WTC11 (cell line): ENCODE results near the gene TAGLN3. TPM values are rescaled to one million over a fixed set of nuclear protein-coding genes. Genes with fewer than 3 reads are reported as not detected.

Source experiments
- ATAC-seq: fragments of 200-7000 bp; cut with Tn5 transposase; 2 replicates; pipeline ENCODE4 v1.10.0; 2021; ENCODE audit warnings: mild to moderate bottlenecking, moderate library complexity
- CTCF ChIA-PET: fragments of 300-600 bp; sonication (Branson Sonifier 250); formaldehyde crosslinking; loops from one replicate; lab custom pipeline; 2021; ENCODE audit warnings: antibody characterized with exemption; lab: Charles Lee
- POLR2A ChIA-PET: fragments of 350-600 bp; sonication (Branson Sonifier 250); formaldehyde crosslinking; loops from one replicate; lab custom pipeline; 2021; ENCODE audit warnings: antibody characterized with exemption; lab: Charles Lee
- DNase-seq: peaks from one replicate; pipeline ENCODE4 v3.0.0; 2021; ENCODE audit warnings: low spot score
- H3K27ac Mint-ChIP-seq: 2 replicates; pipeline ENCODE4 v1.8.0; 2021; ENCODE audit warnings: mixed read lengths
- H3K27me3 Mint-ChIP-seq: 2 replicates; pipeline ENCODE4 v1.8.0; 2021; ENCODE audit warnings: low read depth, mild to moderate bottlenecking, moderate library complexity, mixed read lengths
- H3K36me3 Mint-ChIP-seq: 2 replicates; pipeline ENCODE4 v1.8.0; 2021; ENCODE audit warnings: mixed read lengths
- H3K4me1 Mint-ChIP-seq: 2 replicates; pipeline ENCODE4 v1.8.0; 2022; ENCODE audit warnings: mixed read lengths
- H3K4me3 Mint-ChIP-seq: 2 replicates; pipeline ENCODE4 v1.8.0; 2021; ENCODE audit warnings: mild to moderate bottlenecking, moderate library complexity, mixed read lengths
- H3K9me3 Mint-ChIP-seq: 2 replicates; pipeline ENCODE4 v1.8.0; 2021; ENCODE audit warnings: mixed read lengths
- CREM ChIP-seq: sonication (generic); formaldehyde crosslinking; IDR thresholded peaks from 2 replicates; pipeline ENCODE4 v1.8.1; 2022; ENCODE audit warnings: mild to moderate bottlenecking, missing genetic modification reagents, moderate library complexity
- IRF2 ChIP-seq: sonication (generic); formaldehyde crosslinking; IDR thresholded peaks from 2 replicates; pipeline ENCODE4 v1.8.0; 2022; ENCODE audit warnings: low read depth, missing genetic modification reagents, borderline replicate concordance
- JAZF1 ChIP-seq: fragments of 250-450 bp; sonication (Bioruptor Pico); IDR thresholded peaks from 2 replicates; pipeline ENCODE4 v1.9.0; 2021; ENCODE audit warnings: moderate library complexity, mild to moderate bottlenecking, inconsistent platforms
- KAT7 ChIP-seq: sonication (generic); formaldehyde crosslinking; IDR thresholded peaks from 2 replicates; pipeline ENCODE4 v1.8.1; 2023; ENCODE audit warnings: missing genetic modification reagents, mild to moderate bottlenecking, borderline replicate concordance
- NFE2L1 ChIP-seq: sonication (generic); formaldehyde crosslinking; IDR thresholded peaks from 2 replicates; pipeline ENCODE4 v1.8.1; 2023; ENCODE audit warnings: missing genetic modification reagents
- NFYB ChIP-seq: sonication (generic); formaldehyde crosslinking; conservative IDR thresholded peaks from 2 replicates; pipeline ENCODE4 v1.8.0; 2022; ENCODE audit warnings: low read depth, missing genetic modification reagents
- RELA ChIP-seq: sonication (generic); formaldehyde crosslinking; IDR thresholded peaks from 2 replicates; pipeline ENCODE4 v1.8.1; 2022; ENCODE audit warnings: missing genetic modification reagents, mild to moderate bottlenecking, borderline replicate concordance
- ZNF396 ChIP-seq: fragments of 250-450 bp; sonication (Bioruptor Pico); IDR thresholded peaks from 2 replicates; pipeline ENCODE4 v1.8.0; 2021; ENCODE audit warnings: mild to moderate bottlenecking, moderate library complexity, borderline replicate concordance
- ZNF423 ChIP-seq: fragments of 250-450 bp; sonication (Bioruptor Pico); IDR thresholded peaks from 2 replicates; pipeline ENCODE4 v2.1.2; 2022; ENCODE audit warnings: mild to moderate bottlenecking, moderate library complexity
- total RNA-seq: library from RNA; stranded (reverse); gene quantifications from 3 replicates; pipeline ENCODE4 v1.2.3, GENCODE V29; 2021
- TF ChIP-seq, protein P1 (sequence below): sonication (generic); formaldehyde crosslinking; IDR thresholded peaks from 2 replicates; pipeline ENCODE4 v1.8.1; 2022; ENCODE audit warnings: mild to moderate bottlenecking, missing genetic modification reagents, moderate library complexity, borderline replicate concordance
- TF ChIP-seq, protein P2 (sequence below): sonication (generic); formaldehyde crosslinking; IDR thresholded peaks from 2 replicates; pipeline ENCODE4 v1.8.1; 2023; ENCODE audit warnings: mild to moderate bottlenecking, missing genetic modification reagents, moderate library complexity
- TF ChIP-seq, protein P3 (sequence below): fragments of 250-450 bp; sonication (Bioruptor Pico); IDR thresholded peaks from 2 replicates; pipeline ENCODE4 v1.9.0; 2021; ENCODE audit warnings: mild to moderate bottlenecking
- TF ChIP-seq, protein P4 (sequence below): sonication (generic); formaldehyde crosslinking; conservative IDR thresholded peaks from 2 replicates; pipeline ENCODE4 v1.8.1; 2022; ENCODE audit warnings: mild to moderate bottlenecking, missing genetic modification reagents
- TF ChIP-seq, protein P5 (sequence below): sonication (generic); formaldehyde crosslinking; IDR thresholded peaks from 2 replicates; pipeline ENCODE4 v1.8.0; 2022; ENCODE audit warnings: mild to moderate bottlenecking, missing genetic modification reagents

TAGLN3 gene
- total RNA-seq, 1 experiment from 2014 or later, result 2.8 TPM

DNA sequence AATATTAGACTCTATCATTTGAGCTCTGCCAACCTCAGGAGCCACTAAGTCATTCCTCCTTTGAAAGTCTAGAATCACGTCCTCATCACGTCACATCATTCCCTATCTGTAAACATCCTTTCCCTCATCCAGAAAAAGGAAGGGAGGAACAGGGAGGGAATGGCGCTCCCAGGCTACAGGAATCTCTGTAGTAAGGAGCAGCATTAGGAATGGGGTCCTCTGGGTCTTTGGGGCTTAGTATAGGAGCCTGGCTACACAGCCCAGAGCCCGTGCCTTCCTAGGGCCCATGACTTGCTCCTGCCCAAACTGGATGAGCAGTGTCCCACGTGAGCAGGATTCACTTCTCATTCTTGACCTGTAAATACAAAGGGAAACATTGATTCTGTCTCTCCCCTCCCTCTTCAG, 1.6 kb downstream of the TAGLN3 start:
- ChIA-PET POLR2A (interaction anchor here (1.0 to 2.1 kb wide), 2 partner anchors 7 to 22 kb away, joined by 3 to 7 read pairs; partner anchors contain the start of gene ABHD10), CTCF (interaction anchor here (0.6 to 5.0 kb wide), 6 partner anchors 11 to 140 kb away, joined by 3 to 95 read pairs (median 8); no protein-coding TSS in a partner anchor)
- peaks cover 69% of the 10 kb centered on the region for H3K27me3 Mint-ChIP-seq
- TF ChIP-seq, protein P1, sequence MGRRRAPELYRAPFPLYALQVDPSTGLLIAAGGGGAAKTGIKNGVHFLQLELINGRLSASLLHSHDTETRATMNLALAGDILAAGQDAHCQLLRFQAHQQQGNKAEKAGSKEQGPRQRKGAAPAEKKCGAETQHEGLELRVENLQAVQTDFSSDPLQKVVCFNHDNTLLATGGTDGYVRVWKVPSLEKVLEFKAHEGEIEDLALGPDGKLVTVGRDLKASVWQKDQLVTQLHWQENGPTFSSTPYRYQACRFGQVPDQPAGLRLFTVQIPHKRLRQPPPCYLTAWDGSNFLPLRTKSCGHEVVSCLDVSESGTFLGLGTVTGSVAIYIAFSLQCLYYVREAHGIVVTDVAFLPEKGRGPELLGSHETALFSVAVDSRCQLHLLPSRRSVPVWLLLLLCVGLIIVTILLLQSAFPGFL (CRISPR knock-in tag), result no peak
- TF ChIP-seq NFE2L1 (CRISPR knock-in tag), result no peak
- TF ChIP-seq, protein P2, sequence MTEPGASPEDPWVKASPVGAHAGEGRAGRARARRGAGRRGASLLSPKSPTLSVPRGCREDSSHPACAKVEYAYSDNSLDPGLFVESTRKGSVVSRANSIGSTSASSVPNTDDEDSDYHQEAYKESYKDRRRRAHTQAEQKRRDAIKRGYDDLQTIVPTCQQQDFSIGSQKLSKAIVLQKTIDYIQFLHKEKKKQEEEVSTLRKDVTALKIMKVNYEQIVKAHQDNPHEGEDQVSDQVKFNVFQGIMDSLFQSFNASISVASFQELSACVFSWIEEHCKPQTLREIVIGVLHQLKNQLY (CRISPR knock-in tag), result no peak
- TF ChIP-seq JAZF1 (CRISPR knock-in tag), result no peak
- no peak for TF ChIP-seq RELA (CRISPR knock-in tag)
- no peak for TF ChIP-seq ZNF423 (CRISPR knock-in tag)
- peak overlapping the region; percentile 90 for H3K4me3 Mint-ChIP-seq
- H3K27ac Mint-ChIP-seq, result no peak overlapping the region
- H3K36me3 Mint-ChIP-seq, result peaks cover 3% of the 10 kb centered on the region; the same call in 1 of the 2 replicates
- no peaks in the 10 kb centered on the region for H3K9me3 Mint-ChIP-seq
- ATAC-seq (no peak), DNase-seq (no peak)
- H3K4me1 Mint-ChIP-seq, result peaks cover 21% of the 10 kb centered on the region

DNA sequence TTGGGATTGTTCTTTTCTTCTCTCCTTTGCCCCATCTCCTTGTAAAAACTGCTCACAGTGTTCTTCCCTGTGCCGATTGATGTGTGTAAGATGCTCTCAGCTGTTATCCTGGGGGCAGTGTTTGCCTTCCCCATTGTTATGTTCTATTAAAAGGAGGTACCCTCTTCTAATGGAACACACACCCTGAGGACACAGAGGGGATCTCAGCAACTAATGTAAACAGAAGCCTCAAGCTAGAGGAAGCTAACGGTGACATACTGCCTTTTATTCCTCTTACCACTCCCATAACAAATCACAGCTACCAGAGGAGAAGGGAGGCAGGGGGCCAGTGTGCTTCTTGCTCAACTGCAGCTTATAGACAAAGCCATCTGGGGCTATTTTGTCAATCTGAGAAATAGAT, 2.2 kb downstream of the TAGLN3 start:
- peak; percentile 13 for ATAC-seq
- H3K27me3 Mint-ChIP-seq, result peaks cover 69% of the 10 kb centered on the region
- TF ChIP-seq KAT7 (CRISPR knock-in tag), result no peak
- TF ChIP-seq, protein P3, sequence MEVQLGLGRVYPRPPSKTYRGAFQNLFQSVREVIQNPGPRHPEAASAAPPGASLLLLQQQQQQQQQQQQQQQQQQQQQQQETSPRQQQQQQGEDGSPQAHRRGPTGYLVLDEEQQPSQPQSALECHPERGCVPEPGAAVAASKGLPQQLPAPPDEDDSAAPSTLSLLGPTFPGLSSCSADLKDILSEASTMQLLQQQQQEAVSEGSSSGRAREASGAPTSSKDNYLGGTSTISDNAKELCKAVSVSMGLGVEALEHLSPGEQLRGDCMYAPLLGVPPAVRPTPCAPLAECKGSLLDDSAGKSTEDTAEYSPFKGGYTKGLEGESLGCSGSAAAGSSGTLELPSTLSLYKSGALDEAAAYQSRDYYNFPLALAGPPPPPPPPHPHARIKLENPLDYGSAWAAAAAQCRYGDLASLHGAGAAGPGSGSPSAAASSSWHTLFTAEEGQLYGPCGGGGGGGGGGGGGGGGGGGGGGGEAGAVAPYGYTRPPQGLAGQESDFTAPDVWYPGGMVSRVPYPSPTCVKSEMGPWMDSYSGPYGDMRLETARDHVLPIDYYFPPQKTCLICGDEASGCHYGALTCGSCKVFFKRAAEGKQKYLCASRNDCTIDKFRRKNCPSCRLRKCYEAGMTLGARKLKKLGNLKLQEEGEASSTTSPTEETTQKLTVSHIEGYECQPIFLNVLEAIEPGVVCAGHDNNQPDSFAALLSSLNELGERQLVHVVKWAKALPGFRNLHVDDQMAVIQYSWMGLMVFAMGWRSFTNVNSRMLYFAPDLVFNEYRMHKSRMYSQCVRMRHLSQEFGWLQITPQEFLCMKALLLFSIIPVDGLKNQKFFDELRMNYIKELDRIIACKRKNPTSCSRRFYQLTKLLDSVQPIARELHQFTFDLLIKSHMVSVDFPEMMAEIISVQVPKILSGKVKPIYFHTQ (CRISPR knock-in tag), result no peak
- TF ChIP-seq NFYB, result no peak
- no peak for TF ChIP-seq ZNF423 (CRISPR knock-in tag)

DNA sequence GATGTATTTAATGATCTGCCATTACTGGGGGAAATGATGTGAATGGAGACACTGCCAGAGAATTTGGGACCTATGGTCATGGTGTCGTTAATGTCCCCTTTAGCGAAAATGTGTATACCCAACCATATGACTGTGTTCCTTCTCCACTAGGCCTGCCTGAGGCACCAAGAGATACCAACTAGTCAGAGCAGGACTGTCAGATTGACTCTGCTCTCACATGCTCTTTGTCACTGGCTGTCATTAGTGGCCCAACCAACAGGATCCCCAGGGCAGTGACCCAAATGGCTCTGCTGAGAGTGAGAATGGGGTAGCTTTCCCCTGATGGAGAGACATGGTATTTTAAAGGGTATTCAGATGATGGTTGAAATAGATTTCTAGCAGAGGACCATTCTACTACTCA, 2.8 kb downstream of the TAGLN3 start:
- DNase-seq, result no peak
- Mint-ChIP-seq H3K27ac (no peak overlapping the region), H3K27me3 (peaks cover 66% of the 10 kb centered on the region), H3K9me3 (no peaks in the 10 kb centered on the region), H3K4me1 (peaks cover 21% of the 10 kb centered on the region), H3K4me3 (no peak overlapping the region), H3K36me3 (peaks cover 3% of the 10 kb centered on the region; the same call in 1 of the 2 replicates)
- POLR2A ChIA-PET, result interaction anchor here (0.5 kb wide), 1 partner anchor 16 kb away, joined by 5 read pairs; no protein-coding TSS in a partner anchor
- TF ChIP-seq, protein P4, sequence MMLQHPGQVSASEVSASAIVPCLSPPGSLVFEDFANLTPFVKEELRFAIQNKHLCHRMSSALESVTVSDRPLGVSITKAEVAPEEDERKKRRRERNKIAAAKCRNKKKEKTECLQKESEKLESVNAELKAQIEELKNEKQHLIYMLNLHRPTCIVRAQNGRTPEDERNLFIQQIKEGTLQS (CRISPR knock-in tag), result no peak
- TF ChIP-seq, protein P5, sequence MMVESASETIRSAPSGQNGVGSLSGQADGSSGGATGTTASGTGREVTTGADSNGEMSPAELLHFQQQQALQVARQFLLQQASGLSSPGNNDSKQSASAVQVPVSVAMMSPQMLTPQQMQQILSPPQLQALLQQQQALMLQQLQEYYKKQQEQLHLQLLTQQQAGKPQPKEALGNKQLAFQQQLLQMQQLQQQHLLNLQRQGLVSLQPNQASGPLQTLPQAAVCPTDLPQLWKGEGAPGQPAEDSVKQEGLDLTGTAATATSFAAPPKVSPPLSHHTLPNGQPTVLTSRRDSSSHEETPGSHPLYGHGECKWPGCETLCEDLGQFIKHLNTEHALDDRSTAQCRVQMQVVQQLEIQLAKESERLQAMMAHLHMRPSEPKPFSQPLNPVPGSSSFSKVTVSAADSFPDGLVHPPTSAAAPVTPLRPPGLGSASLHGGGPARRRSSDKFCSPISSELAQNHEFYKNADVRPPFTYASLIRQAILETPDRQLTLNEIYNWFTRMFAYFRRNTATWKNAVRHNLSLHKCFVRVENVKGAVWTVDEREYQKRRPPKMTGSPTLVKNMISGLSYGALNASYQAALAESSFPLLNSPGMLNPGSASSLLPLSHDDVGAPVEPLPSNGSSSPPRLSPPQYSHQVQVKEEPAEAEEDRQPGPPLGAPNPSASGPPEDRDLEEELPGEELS (CRISPR knock-in tag), result no peak
- TF ChIP-seq ZNF396 (CRISPR knock-in tag), result no peak
- TF ChIP-seq IRF2 (CRISPR knock-in tag), result no peak
- no peak for TF ChIP-seq CREM (CRISPR knock-in tag)
- ATAC-seq, result no peak
- CTCF ChIA-PET, result interaction anchor here (1.1 to 5.0 kb wide), 4 partner anchors 12 to 286 kb away, joined by 3 to 95 read pairs (median 23); no protein-coding TSS in a partner anchor

More for the DNA sequence above, 2.2 kb downstream of the TAGLN3 start:
- H3K4me3 Mint-ChIP-seq, result peak overlapping the region; percentile 90; the same call in 1 of the 2 replicates
- peaks cover 21% of the 10 kb centered on the region for H3K4me1 Mint-ChIP-seq
- H3K27ac Mint-ChIP-seq, result no peak overlapping the region
- CTCF ChIA-PET, result interaction anchor here (1.1 to 5.0 kb wide), 4 partner anchors 12 to 286 kb away, joined by 3 to 95 read pairs (median 23); no protein-coding TSS in a partner anchor
- POLR2A ChIA-PET, result interaction anchor here (0.5 kb wide), 1 partner anchor 16 kb away, joined by 5 read pairs; no protein-coding TSS in a partner anchor
- DNase-seq, result no peak
- H3K36me3 Mint-ChIP-seq, result peaks cover 3% of the 10 kb centered on the region; the same call in 1 of the 2 replicates
- no peaks in the 10 kb centered on the region for H3K9me3 Mint-ChIP-seq
